NCI-H82 treated with DMSO at 0.1 percent for 48 hours (cell line): ENCODE results near the gene GRM1.

Experiments
- DNase-seq: peaks from one replicate; lab custom pipeline; 2025; ENCODE audit not compliant: unreplicated experiment; lab: John Stamatoyannopoulos, UW

GRM1 gene

GRCh38 chr6:146434732-146435390, 406.0 kb downstream of the GRM1 start:
- no peak for DNase-seq

- DNase-seq, result no peak
Measured at GRCh38 chr6:146441907-146442306, 413.0 kb downstream of the GRM1 start.

- DNase-seq, result no peak
Measured at GRCh38 chr6:146444189-146444588, 415.3 kb downstream of the GRM1 start.

- DNase-seq, result no peak
Measured at GRCh38 chr6:146445233-146445632, 416.4 kb downstream of the GRM1 start.

- DNase-seq, result no peak
Measured at GRCh38 chr6:146456886-146457285, 428.0 kb downstream of the GRM1 start.

- no peak for DNase-seq
Measured at GRCh38 chr6:146460941-146461340, 432.1 kb downstream of the GRM1 start.

GRCh38 chr6:146470091-146470770, 441.4 kb downstream of the GRM1 start:
- no peak for DNase-seq

- DNase-seq, result no peak
Measured at GRCh38 chr6:146472918-146473317, 444.1 kb downstream of the GRM1 start.

- DNase-seq, result no peak
Measured at GRCh38 chr6:146481527-146481926, 452.7 kb downstream of the GRM1 start.

GRCh38 chr6:146484411-146484810, 455.5 kb downstream of the GRM1 start:
- no peak for DNase-seq
